Activated gamma-delta T cell treated with Interleukin-2 at 50 U/mL for 16 hours (primary cell): ENCODE data around the gene TLR10.
"Not testable (repeated sequence)": the region's sequence is repeated elsewhere in the genome, so short reads cannot be mapped to it uniquely, and the experiment has no call there.

Experiments used
- DNase-seq: peaks from one replicate; pipeline ENCODE4 v3.0.0-alpha.2; 2020

Gene TLR10

GRCh38 chr4:38800366-38800765, 17.6 kb upstream of the TLR10 start:
- no peak for DNase-seq

- DNase-seq = no peak
Measured at GRCh38 chr4:38795087-38795486, 12.3 kb upstream of the TLR10 start.

GRCh38 chr4:38794051-38794450, 11.3 kb upstream of the TLR10 start:
- no peak for DNase-seq

GRCh38 chr4:38791010-38791409, 8.2 kb upstream of the TLR10 start:
- no peak for DNase-seq

GRCh38 chr4:38788317-38788716, 5.5 kb upstream of the TLR10 start:
- no peak for DNase-seq

GRCh38 chr4:38787693-38788092, 4.9 kb upstream of the TLR10 start:
- no peak for DNase-seq

- no peak for DNase-seq
Measured at GRCh38 chr4:38785901-38786402, 3.2 kb upstream of the TLR10 start.

- DNase-seq = no peak
Measured at GRCh38 chr4:38785041-38785790, 2.4 kb upstream of the TLR10 start.

- no peak for DNase-seq
Measured at GRCh38 chr4:38784141-38784540, 1.4 kb upstream of the TLR10 start.

- DNase-seq = no peak
Measured at GRCh38 chr4:38783109-38783460, 295 bp upstream of the TLR10 start.

GRCh38 chr4:38781854-38782261, 932 bp downstream of the TLR10 start:
- DNase-seq = no peak

- no peak for DNase-seq
Measured at GRCh38 chr4:38780833-38781484, 1.8 kb downstream of the TLR10 start.

- no peak for DNase-seq
Measured at GRCh38 chr4:38779790-38780189, 3.0 kb downstream of the TLR10 start.

- DNase-seq = not testable (repeated sequence)
Measured at GRCh38 chr4:38777925-38778324, 4.9 kb downstream of the TLR10 start.

- no peak for DNase-seq
Measured at GRCh38 chr4:38775326-38775725, 7.5 kb downstream of the TLR10 start.

- no peak for DNase-seq
Measured at GRCh38 chr4:38774181-38774955, 8.4 kb downstream of the TLR10 start.

- DNase-seq = not testable (repeated sequence)
Measured at GRCh38 chr4:38770281-38770680, 12.5 kb downstream of the TLR10 start.

- DNase-seq = no peak
Measured at GRCh38 chr4:38769857-38770256, 12.9 kb downstream of the TLR10 start.

- no peak for DNase-seq
Measured at GRCh38 chr4:38769441-38769840, 13.3 kb downstream of the TLR10 start.

GRCh38 chr4:38768968-38769394, 13.8 kb downstream of the TLR10 start:
- DNase-seq = no peak

- DNase-seq = not testable (repeated sequence)
Measured at GRCh38 chr4:38766940-38767339, 15.8 kb downstream of the TLR10 start.

GRCh38 chr4:38765382-38765781, 17.4 kb downstream of the TLR10 start:
- no peak for DNase-seq

- no peak for DNase-seq
Measured at GRCh38 chr4:38764277-38764676, 18.5 kb downstream of the TLR10 start.

- DNase-seq = no peak
Measured at GRCh38 chr4:38762560-38762959, 20.2 kb downstream of the TLR10 start.
